Measurements from ENCODE around the gene LYSMD1. TPM values are rescaled to one million over a fixed set of nuclear protein-coding genes. Genes with fewer than 3 reads are reported as not detected.
A peak's percentile ranks its signal among the peaks of the same experiment; 100 is the strongest.

Gene LYSMD1
- total RNA-seq, 1 experiment from 2014 or later, result 5.1 TPM

DNA sequence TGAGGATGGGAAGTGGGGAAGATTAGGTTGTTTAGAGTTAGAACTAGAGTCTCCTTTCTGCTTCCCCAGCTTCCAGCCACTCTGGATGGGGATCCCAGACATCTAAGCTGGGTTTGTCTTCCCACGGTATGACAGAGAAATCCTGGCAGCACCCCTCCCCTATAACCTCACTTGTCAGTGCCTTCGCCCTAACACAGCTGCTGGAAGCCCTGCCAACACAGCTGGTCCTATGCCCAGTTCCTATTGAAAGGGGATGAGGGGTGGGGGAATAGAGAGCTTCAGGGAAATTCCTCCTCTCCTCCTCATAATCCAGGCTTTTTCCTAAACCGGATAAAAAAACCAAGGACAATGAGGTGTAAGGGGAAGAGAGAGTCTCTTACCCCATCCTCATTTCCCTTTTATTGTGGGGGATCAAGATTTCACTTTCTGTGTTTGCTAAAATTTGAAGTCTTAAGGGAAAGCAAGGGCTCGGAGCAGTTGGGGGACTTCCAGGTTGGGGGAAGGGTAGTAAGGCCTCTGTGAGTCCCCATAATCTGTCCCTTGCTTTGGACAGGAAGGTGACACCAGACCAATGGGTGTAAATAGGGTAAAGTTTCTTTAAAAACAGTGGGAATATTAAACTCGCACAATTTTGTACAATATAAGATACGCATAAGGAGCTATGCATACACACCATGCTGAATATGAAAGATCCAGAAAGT, 9.5 kb upstream of the LYSMD1 start:
- intact Hi-C loops (cut with micrococcal nuclease; ENCODE audit: unreplicated experiment) (no loop called here), in situ Hi-C loops (cut with HindIII; ENCODE audit: low pct_unique_long_range_greater_than_20kb, low sequenced_read_pairs) (no loop called here)
- no TSS peak for BruUV-seq (replicated peaks)
- H3K27ac ChIP-seq (ENCODE audit: low read length), result no peak overlapping the region
- H3K9me3 ChIP-seq (ENCODE audit: control insufficient read depth, insufficient read depth, low read depth, low read length), result no peaks in the 10 kb centered on the region
- POLR2A ChIA-PET, result no interaction called here
- DNase-seq (ENCODE audit: low read depth, low spot score), result no peak
- CTCF ChIA-PET, result no interaction called here
- H3K4me3 ChIP-seq (ENCODE audit: low read depth in 2 of 2, low read length in 2 of 2), result no peak overlapping the region
- 0 out of 2 replicates have a peak, but pooled peaks cover 3% of the 10 kb centered on the region for H3K36me3 ChIP-seq (ENCODE audit: control insufficient read depth, insufficient read depth, low read length)
- ATAC-seq, result no peak
- no peaks in the 10 kb centered on the region for H3K27me3 ChIP-seq (ENCODE audit: control insufficient read depth, insufficient read depth, low read length)
- no peaks in the 10 kb centered on the region for H3K4me1 ChIP-seq (ENCODE audit: control insufficient read depth, insufficient read depth, low read length)
- TF ChIP-seq SIN3A (IDR thresholded peaks at IDR 0.05; ENCODE audit: borderline replicate concordance, insufficient read depth, low read depth, low read length), result no peak
- TF ChIP-seq, protein P1, sequence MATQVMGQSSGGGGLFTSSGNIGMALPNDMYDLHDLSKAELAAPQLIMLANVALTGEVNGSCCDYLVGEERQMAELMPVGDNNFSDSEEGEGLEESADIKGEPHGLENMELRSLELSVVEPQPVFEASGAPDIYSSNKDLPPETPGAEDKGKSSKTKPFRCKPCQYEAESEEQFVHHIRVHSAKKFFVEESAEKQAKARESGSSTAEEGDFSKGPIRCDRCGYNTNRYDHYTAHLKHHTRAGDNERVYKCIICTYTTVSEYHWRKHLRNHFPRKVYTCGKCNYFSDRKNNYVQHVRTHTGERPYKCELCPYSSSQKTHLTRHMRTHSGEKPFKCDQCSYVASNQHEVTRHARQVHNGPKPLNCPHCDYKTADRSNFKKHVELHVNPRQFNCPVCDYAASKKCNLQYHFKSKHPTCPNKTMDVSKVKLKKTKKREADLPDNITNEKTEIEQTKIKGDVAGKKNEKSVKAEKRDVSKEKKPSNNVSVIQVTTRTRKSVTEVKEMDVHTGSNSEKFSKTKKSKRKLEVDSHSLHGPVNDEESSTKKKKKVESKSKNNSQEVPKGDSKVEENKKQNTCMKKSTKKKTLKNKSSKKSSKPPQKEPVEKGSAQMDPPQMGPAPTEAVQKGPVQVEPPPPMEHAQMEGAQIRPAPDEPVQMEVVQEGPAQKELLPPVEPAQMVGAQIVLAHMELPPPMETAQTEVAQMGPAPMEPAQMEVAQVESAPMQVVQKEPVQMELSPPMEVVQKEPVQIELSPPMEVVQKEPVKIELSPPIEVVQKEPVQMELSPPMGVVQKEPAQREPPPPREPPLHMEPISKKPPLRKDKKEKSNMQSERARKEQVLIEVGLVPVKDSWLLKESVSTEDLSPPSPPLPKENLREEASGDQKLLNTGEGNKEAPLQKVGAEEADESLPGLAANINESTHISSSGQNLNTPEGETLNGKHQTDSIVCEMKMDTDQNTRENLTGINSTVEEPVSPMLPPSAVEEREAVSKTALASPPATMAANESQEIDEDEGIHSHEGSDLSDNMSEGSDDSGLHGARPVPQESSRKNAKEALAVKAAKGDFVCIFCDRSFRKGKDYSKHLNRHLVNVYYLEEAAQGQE (IDR thresholded peaks at IDR 0.05; ENCODE audit: insufficient read depth in 1 of 2, low read depth in 2 of 2, low read length in 1 of 2), result no peak
- no peak for TF ChIP-seq CTCF (IDR thresholded peaks at IDR 0.05)
- TF ChIP-seq TCF7L2 (IDR thresholded peaks at IDR 0.05; ENCODE audit: low read depth, low read length), result no peak
- no peak for TF ChIP-seq POLR2AphosphoS5 (IDR thresholded peaks at IDR 0.05; ENCODE audit: low read depth, low read length)

GRCh38 chr1:151171190-151171589, 5.5 kb upstream of the LYSMD1 start:
- no peak for ATAC-seq
- H3K4me3 ChIP-seq (ENCODE audit: low read depth in 2 of 2, low read length in 2 of 2), result no peak overlapping the region
- H3K4me1 ChIP-seq (ENCODE audit: control insufficient read depth, insufficient read depth, low read length), result peaks cover 7% of the 10 kb centered on the region
- no peak overlapping the region for H3K27ac ChIP-seq (ENCODE audit: low read length)
- intact Hi-C loops (cut with micrococcal nuclease; ENCODE audit: unreplicated experiment) (no loop called here), in situ Hi-C loops (cut with HindIII; ENCODE audit: low pct_unique_long_range_greater_than_20kb, low sequenced_read_pairs) (no loop called here)
- ChIA-PET CTCF (interaction anchor here (0.7 kb wide), 1 partner anchor 46 kb away, joined by 3 read pairs; no protein-coding TSS in a partner anchor), POLR2A (no interaction called here)
- H3K9me3 ChIP-seq (ENCODE audit: control insufficient read depth, insufficient read depth, low read depth, low read length), result no peaks in the 10 kb centered on the region
- no peak for DNase-seq (ENCODE audit: low read depth, low spot score)
- BruUV-seq (replicated peaks), result no TSS peak
- no peak for TF ChIP-seq SIN3A (IDR thresholded peaks at IDR 0.05; ENCODE audit: borderline replicate concordance, insufficient read depth, low read depth, low read length)
- 0 out of 2 replicates have a peak, but pooled peaks have one; percentile 25 for TF ChIP-seq POLR2AphosphoS5 (IDR thresholded peaks at IDR 0.05; ENCODE audit: low read depth, low read length)
- H3K36me3 ChIP-seq (ENCODE audit: control insufficient read depth, insufficient read depth, low read length), result peaks cover 10% of the 10 kb centered on the region
- no peaks in the 10 kb centered on the region for H3K27me3 ChIP-seq (ENCODE audit: control insufficient read depth, insufficient read depth, low read length)

DNA sequence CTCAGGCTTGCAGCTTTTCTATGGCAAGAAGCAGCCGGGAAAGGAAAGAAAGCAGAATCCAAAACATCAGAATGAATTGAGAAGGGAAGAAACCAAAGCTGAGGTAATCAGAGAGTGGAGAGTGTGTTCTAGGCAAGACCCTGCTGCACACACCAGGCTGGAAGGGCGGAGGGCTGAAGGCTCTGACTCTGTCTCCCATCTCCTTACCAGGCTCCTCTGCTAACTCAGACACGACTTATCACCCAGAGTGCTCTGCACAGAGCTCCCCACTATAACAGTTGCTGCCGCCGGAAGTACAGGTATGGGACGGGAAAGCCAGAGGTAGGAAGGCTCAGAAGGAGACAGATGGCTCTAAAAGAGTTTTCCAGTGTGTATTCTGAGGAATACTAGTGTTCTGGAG, 1.4 kb upstream of the LYSMD1 start:
- H3K36me3 ChIP-seq (ENCODE audit: control insufficient read depth, insufficient read depth, low read length), result peaks cover 9% of the 10 kb centered on the region
- H3K27ac ChIP-seq (ENCODE audit: low read length), result peak overlapping the region; percentile 99
- intact Hi-C loops (cut with micrococcal nuclease; ENCODE audit: unreplicated experiment) (no loop called here), in situ Hi-C loops (cut with HindIII; ENCODE audit: low pct_unique_long_range_greater_than_20kb, low sequenced_read_pairs) (no loop called here)
- TF ChIP-seq, protein P1 (IDR thresholded peaks at IDR 0.05; ENCODE audit: insufficient read depth in 1 of 2, low read depth in 2 of 2, low read length in 1 of 2), result no peak
- TF ChIP-seq POLR2AphosphoS5 (IDR thresholded peaks at IDR 0.05; ENCODE audit: low read depth, low read length) (no peak), CTCF (IDR thresholded peaks at IDR 0.05) (no peak), SIN3A (IDR thresholded peaks at IDR 0.05; ENCODE audit: borderline replicate concordance, insufficient read depth, low read depth, low read length) (no peak), TCF7L2 (IDR thresholded peaks at IDR 0.05; ENCODE audit: low read depth, low read length) (no peak)
- H3K4me3 ChIP-seq (ENCODE audit: low read depth in 2 of 2, low read length in 2 of 2), result peak overlapping the region; percentile 83 to 92
- no peaks in the 10 kb centered on the region for H3K9me3 ChIP-seq (ENCODE audit: control insufficient read depth, insufficient read depth, low read depth, low read length)
- POLR2A ChIA-PET, result no interaction called here
- CTCF ChIA-PET, result no interaction called here
- no peaks in the 10 kb centered on the region for H3K27me3 ChIP-seq (ENCODE audit: control insufficient read depth, insufficient read depth, low read length)
- BruUV-seq (replicated peaks), result no TSS peak
- DNase-seq (ENCODE audit: low read depth, low spot score) (no peak), ATAC-seq (no peak)
- peaks cover 16% of the 10 kb centered on the region for H3K4me1 ChIP-seq (ENCODE audit: control insufficient read depth, insufficient read depth, low read length)

Measured in Panc1 (cell line).